Chondrocyte (in vitro differentiated cells): ENCODE data around the gene STARD7. TPM values are rescaled to one million over a fixed set of nuclear protein-coding genes. Genes with fewer than 3 reads are reported as not detected.
A peak's percentile ranks its signal among the peaks of the same experiment; 100 is the strongest.

Experiments used
- DNase-seq: peaks from one replicate; pipeline ENCODE4 v3.0.0; 2021; ENCODE audit warnings: mixed read lengths, low spot score
- H3K27ac Mint-ChIP-seq: one replicate; pipeline ENCODE4 v1.8.0; 2021; ENCODE audit warnings: mild to moderate bottlenecking, moderate library complexity, mixed read lengths; ENCODE audit not compliant: unreplicated experiment
- H3K27me3 Mint-ChIP-seq: 2 replicates; pipeline ENCODE4 v1.8.0; 2021; ENCODE audit warnings: low read depth, mixed read lengths
- H3K36me3 Mint-ChIP-seq: 2 replicates; pipeline ENCODE4 v1.8.0; 2021; ENCODE audit warnings: low read depth, mixed read lengths
- H3K4me1 Mint-ChIP-seq: 2 replicates; pipeline ENCODE4 v1.8.0; 2021; ENCODE audit warnings: low read depth, mild to moderate bottlenecking, mixed read lengths
- H3K4me3 Mint-ChIP-seq: one replicate; pipeline ENCODE4 v1.8.0; 2021; ENCODE audit warnings: mild to moderate bottlenecking, moderate library complexity, mixed read lengths; ENCODE audit not compliant: unreplicated experiment
- H3K9me3 Mint-ChIP-seq: 2 replicates; pipeline ENCODE4 v1.8.0; 2021; ENCODE audit warnings: low read depth, mixed read lengths
- CTCF ChIP-seq: fragments of 200-600 bp; sonication (generic); IDR thresholded peaks from 2 replicates; pipeline ENCODE4 v1.5.0; 2021; ENCODE audit warnings: antibody characterized with exemption, mild to moderate bottlenecking, moderate library complexity
- total RNA-seq: library from RNA; stranded (reverse); gene quantifications from 3 replicates; pipeline ENCODE4 v1.2.1, GENCODE V29; 2021

Gene STARD7
- total RNA-seq, 1 donor from 2014 or later = 66.1 TPM

- no peak overlapping the region for H3K27ac Mint-ChIP-seq
- no peaks in the 10 kb centered on the region for H3K9me3 Mint-ChIP-seq
- no peaks in the 10 kb centered on the region for H3K4me1 Mint-ChIP-seq
- H3K4me3 Mint-ChIP-seq = no peak overlapping the region
- no peaks in the 10 kb centered on the region for H3K36me3 Mint-ChIP-seq
- TF ChIP-seq CTCF = no peak
- DNase-seq = no peak
- H3K27me3 Mint-ChIP-seq = no peaks in the 10 kb centered on the region
These were observed 10.0 kb upstream of the STARD7 start for GRCh38 chr2:96218508-96219131.

GRCh38 chr2:96214554-96214953 is 5.9 kb upstream of the STARD7 start:
- no peak for DNase-seq
- peaks cover 7% of the 10 kb centered on the region for H3K4me1 Mint-ChIP-seq
- peaks cover 2% of the 10 kb centered on the region for H3K36me3 Mint-ChIP-seq
- no peaks in the 10 kb centered on the region for H3K9me3 Mint-ChIP-seq
- H3K4me3 Mint-ChIP-seq = no peak overlapping the region
- H3K27me3 Mint-ChIP-seq = no peaks in the 10 kb centered on the region
- no peak for TF ChIP-seq CTCF
- H3K27ac Mint-ChIP-seq = no peak overlapping the region

- no peaks in the 10 kb centered on the region for H3K27me3 Mint-ChIP-seq
- DNase-seq = no peak
- no peak overlapping the region for H3K27ac Mint-ChIP-seq
- TF ChIP-seq CTCF = no peak
- H3K36me3 Mint-ChIP-seq = peaks cover 2% of the 10 kb centered on the region
- no peaks in the 10 kb centered on the region for H3K9me3 Mint-ChIP-seq
- no peak overlapping the region for H3K4me3 Mint-ChIP-seq
- H3K4me1 Mint-ChIP-seq = peaks cover 14% of the 10 kb centered on the region
These were observed 4.8 kb upstream of the STARD7 start for GRCh38 chr2:96213379-96213778.

GRCh38 chr2:96212339-96212738 is 3.7 kb upstream of the STARD7 start:
- Mint-ChIP-seq H3K9me3 (no peaks in the 10 kb centered on the region), H3K36me3 (peaks cover 2% of the 10 kb centered on the region), H3K27me3 (no peaks in the 10 kb centered on the region), H3K4me1 (peaks cover 19% of the 10 kb centered on the region), H3K27ac (no peak overlapping the region), H3K4me3 (no peak overlapping the region)
- DNase-seq = no peak
- TF ChIP-seq CTCF = no peak

- no peaks in the 10 kb centered on the region for H3K27me3 Mint-ChIP-seq
- peaks cover 44% of the 10 kb centered on the region for H3K4me1 Mint-ChIP-seq
- peaks cover 2% of the 10 kb centered on the region for H3K36me3 Mint-ChIP-seq
- no peak for DNase-seq
- H3K27ac Mint-ChIP-seq = peak overlapping the region; percentile 41
- peak overlapping the region; percentile 86 for H3K4me3 Mint-ChIP-seq
- H3K9me3 Mint-ChIP-seq = no peaks in the 10 kb centered on the region
- no peak for TF ChIP-seq CTCF
These were observed 1.1 kb upstream of the STARD7 start for GRCh38 chr2:96209729-96210085.
